Hematopoietic multipotent progenitor cell treated with erythropoietin and hydrocortisone succinate and interleukin-3 and kit ligand, for 17 days (in vitro differentiated cells): ENCODE measurements around the gene POLR3A.
"Not testable (repeated sequence)": the region's sequence is repeated elsewhere in the genome, so short reads cannot be mapped to it uniquely, and the experiment has no call there.

ENCODE experiments used
- DNase-seq: peaks from one replicate; pipeline ENCODE4 v3.0.0-alpha.2; 2015; ENCODE audit warnings: low spot score

POLR3A gene

DNA sequence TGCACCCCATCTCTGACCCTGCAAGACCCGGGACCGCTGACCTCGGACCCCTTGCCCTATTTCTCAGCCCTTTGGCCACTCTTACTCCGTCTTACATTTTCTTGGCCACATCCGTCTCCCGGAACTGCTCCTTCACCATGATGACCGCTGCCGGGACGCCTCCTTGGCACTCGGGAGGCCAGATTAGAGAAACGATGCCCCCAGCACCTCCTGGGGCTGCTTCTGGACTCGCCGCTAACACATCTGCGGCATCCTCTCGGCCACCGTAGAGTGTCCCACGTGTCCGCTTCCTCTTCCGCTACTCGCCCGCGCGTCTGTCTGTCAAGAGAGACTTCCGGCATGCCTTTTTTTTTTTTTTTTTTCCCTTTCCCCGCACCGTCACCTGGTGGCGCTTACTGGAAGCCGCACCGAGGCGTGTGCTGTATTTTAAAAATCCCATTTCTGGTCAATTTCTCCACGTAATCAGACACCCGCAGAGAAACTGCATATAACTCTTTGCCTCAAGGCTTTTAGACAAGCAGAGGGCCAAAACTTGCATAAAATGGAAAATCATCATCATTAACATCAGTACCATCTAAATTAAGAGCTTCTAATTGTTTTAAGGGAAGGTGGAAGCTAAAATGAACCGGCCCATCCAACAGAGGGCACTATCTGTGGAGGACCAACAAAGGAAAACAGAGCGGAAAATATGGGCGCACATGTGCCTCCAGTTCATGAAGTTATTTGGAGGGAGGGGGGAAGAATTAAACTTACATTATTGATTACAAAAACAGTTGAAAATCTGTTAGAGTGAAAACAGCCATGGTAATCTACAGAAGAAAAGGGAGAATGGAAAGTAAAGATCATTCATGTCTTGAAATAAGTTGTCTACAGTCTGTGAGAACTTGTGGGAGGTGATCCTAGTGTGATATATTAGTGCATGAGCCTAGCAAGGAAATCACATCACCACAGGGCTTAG, at the start of gene POLR3A:
Gene POLR3A, minus strand, starts transcription at position 247 of the 958 bp plus-strand sequence. Its CDS starts 108 bp downstream, at position 139.
- peak; percentile 95 for DNase-seq

DNA sequence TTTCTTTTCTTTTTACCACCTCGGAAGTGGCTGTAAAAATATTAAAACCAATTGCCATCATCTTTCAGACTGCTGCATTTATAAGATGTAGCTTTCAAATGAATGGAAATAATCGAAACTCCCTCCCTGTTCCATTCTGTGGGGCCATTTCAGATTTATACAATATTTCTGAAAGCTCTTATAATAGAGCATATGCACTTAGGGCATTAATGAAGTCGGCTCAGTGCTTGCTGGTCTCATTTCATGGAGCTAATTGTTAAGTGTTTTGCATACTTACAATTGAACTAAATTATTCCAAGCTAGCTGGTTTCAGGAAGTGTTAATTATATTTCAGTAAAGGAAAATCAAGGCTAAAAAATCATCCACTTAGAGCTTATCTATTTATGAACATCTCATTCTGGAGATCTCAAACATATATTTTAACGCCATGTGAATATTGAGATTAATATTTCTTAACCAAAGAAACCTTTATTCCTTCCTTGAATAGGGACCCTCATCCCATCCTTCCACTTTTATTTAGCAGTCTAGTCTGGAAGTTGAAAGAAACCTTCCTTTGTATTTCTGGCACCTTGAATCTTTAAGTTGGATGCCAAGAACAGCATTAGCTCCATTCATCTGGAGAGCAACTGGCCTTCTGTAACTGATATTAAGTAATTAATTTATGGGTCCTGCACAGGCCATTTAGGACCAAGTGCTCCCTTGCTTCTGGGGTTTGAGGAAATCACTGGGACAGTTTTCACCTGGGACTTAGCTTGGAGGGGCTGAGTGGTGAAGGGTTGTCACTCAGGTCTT, 49.4 kb upstream of the POLR3A start:
- no peak for DNase-seq

- not testable (repeated sequence) for DNase-seq
Measured at GRCh38 chr10:78075806-78076205, 46.5 kb upstream of the POLR3A start.

DNA sequence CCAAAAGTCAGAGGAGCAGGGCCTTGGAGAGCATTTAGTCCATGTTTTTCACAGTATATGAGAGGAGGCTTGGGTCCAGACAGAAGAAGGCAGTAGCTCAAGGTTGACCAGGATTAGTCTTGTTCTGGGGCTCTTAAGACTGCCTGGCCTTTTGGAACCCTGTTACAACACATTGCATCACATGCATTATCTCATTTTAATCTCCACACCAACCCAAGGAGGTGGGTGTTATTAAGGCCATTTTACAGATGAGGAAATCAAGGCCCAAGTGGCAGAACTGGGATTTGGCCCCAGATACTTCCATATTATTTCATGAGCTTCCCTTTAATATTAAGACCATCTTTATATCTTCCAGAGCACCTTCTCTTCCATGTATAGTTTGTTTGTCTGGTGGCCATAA, 43.2 kb upstream of the POLR3A start:
- DNase-seq: no peak

GRCh38 chr10:78071857-78072179, 42.5 kb upstream of the POLR3A start:
- DNase-seq: no peak

DNA sequence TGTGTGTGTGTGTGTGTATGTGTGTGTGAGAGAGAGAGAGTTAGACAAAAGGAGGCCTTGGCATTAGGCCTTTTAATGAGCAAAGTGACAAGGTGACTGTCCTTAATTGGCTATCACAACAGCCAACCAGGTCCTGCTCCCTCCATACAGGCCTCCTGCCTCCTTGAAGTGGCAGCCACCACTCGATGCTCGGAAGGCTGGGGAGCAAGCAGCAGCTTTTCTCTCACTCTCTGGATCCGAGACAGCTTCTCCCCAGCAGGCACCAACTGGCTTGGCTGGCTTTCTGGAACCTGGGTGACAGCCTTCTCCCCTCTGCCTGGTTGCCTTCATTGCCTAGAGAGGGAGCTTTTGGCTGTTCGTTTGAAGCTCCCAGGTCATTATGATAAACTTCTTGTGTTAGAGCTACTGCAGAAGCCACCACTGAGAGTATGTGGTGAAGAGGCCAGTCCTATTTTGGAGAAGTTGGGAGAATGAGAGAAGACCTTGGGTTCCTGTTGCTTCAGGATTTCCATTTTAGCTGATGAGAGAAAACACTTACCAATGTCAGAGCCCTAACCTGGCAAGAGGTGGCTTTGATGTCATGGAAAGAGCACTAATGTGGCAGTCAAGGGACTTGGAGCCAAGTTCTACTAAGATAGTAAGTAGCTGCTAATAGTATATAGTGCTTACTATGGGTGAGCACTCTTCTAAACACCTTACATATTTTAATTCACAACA, 42.0 kb upstream of the POLR3A start:
- DNase-seq: no peak

DNA sequence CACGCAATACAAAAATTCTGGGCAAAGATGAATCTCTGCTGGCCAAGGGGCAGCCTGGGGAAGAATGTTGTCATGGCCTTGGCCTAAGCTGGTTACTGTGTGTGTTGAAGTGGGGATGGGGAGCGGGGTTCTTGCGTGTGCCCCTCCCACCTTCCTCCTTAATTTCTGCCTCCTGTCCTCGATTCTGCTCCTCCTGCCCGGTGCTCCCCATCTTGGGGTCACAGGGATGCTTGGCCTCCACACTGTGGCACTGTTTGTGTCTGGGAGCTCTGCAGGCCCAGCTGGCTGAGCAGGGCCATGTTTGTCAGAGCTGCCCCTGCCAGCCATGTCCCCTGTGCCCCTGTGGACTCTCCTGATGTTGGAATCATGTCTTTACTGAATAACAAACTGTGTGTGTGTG, 41.4 kb upstream of the POLR3A start:
- no peak for DNase-seq

GRCh38 chr10:78070064-78070463, 40.7 kb upstream of the POLR3A start:
- not testable (repeated sequence) for DNase-seq

- no peak for DNase-seq
Measured at GRCh38 chr10:78069151-78069550, 39.8 kb upstream of the POLR3A start.

GRCh38 chr10:78066728-78067430, 37.6 kb upstream of the POLR3A start:
- DNase-seq: no peak

GRCh38 chr10:78066012-78066411, 36.7 kb upstream of the POLR3A start:
- no peak for DNase-seq

GRCh38 chr10:78065611-78066010, 36.3 kb upstream of the POLR3A start:
- no peak for DNase-seq

DNA sequence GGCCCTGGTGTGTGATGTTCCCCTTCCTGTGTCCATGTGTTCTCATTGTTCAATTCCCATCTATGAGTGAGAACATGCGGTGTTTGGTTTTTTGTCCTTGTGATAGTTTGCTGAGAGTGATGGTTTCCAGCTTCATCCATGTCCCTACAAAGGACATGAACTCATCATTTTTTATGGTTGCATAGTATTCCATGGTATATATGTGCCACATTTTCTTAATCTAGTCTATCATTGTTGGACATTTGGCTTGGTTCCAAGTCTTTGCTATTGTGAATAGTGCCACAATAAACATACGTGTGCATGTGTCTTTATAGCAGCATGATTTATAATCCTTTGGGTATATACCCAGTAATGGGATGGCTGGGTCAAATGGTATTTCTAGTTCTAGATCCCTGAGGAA, 35.6 kb upstream of the POLR3A start:
- DNase-seq: not testable (repeated sequence)

DNA sequence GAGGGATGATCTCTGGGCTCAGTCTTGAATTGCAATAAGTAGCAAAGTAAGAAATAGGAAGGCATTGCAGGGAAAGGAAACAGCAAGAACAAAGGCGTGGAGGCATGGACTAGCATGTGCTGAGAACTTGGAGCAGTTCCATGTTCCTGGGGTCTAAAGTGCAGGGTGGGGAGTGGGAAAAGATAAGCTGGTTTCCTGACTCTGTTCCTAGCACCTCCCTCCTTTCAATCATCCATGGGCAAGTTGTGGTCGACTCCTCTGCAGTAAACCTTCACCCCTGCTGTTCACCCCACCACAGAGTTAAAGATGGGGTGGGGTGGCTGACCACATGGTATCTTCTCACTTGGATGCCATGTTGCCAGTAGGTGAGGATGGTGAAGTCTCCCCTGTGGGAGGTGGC, 33.9 kb upstream of the POLR3A start:
- no peak for DNase-seq

DNA sequence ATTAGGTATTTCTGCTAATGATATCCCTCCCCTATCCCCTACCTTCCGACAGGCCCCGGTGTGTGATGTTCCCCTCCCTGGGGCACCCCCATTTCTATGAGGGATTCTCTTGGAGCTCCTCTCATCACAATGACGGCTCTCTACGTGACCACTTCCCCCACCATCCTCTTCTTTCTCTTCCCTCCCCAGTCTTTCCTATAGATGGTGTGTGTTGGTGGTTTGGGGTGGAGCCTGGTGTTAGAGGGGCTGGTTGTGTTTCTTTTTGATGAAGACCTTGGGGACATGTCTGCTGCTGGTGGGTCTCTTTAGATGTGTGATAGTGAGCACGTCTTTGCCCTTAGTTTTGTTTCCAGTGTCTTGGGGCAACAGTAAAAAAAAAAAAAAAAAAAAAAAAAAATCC, 33.0 kb upstream of the POLR3A start:
- no peak for DNase-seq

DNA sequence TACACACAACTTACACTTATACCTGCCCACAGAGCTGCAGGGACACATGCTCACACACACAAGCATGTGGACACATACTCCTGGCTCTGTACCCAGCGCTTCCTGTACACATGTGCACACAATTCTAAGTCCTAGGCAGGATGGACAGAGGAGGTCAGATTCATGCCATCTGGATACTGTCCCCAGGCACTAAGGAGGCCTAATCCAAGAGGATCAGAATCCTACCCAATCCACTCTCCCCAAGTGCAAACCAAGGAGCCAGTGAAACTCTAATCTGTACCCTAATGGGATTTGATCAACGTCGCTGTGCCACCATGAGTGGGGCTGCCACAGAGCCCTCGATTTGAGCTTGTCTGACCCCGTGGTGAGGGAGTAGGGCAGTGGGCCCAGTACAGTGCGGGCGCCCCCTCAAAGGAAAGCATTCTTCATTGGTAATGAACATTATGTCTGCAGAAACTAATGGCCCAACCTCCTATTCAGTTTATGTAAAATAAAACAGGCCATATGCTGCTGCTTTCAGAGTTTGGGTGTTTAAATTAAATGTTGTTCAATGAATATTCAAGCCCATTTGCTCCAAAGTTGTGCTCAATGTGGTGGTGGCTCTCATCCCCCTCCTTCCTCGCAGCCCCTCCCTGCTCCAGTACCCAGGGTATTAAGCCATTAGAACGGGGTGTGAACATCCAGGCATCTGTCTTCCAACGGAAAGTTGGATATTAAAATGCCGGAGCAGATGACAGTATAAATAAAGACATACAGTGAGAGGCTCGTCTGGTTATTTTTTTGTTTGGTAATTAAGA, 30.8 kb upstream of the POLR3A start:
- no peak for DNase-seq

GRCh38 chr10:78058562-78058961, 29.2 kb upstream of the POLR3A start:
- no peak for DNase-seq

GRCh38 chr10:78053211-78053868, 24.0 kb upstream of the POLR3A start:
- no peak for DNase-seq

- DNase-seq: no peak
Measured at GRCh38 chr10:78049851-78050250, 20.5 kb upstream of the POLR3A start.

GRCh38 chr10:78047314-78047891, 18.1 kb upstream of the POLR3A start:
- peak; percentile 71 for DNase-seq
